Activated CD4-positive, alpha-beta T cell treated with anti-CD3 and anti-CD28 coated beads, Interleukin-2, amount 10 ng/mL, durations not matched to agents 24 days and 14 days (primary cell): ENCODE data around the gene SPRR2E. TPM values are rescaled to one million over a fixed set of nuclear protein-coding genes. Genes with fewer than 3 reads are reported as not detected.

Experiments
- total RNA-seq: library from RNA; stranded (reverse); gene quantifications from 2 replicates; pipeline ENCODE4 v1.2.3, GENCODE V29; 2022

SPRR2E gene
- total RNA-seq, 1 donor from 2014 or later = not detected

Other genes starting within 250 kb of the SPRR2E start
- gene LCE7A, start 234.5 kb downstream of the SPRR2E start, total RNA-seq = not detected in 2 replicates
- not detected in 2 replicates for gene SMCP, start 216.2 kb downstream of the SPRR2E start, total RNA-seq
- gene IVL, start 186.0 kb downstream of the SPRR2E start, total RNA-seq = not detected in 2 replicates
- not detected in 2 replicates for gene SPRR5, start 147.3 kb downstream of the SPRR2E start, total RNA-seq
- gene SPRR4, start 123.9 kb downstream of the SPRR2E start, total RNA-seq = not detected in 2 replicates
- gene SPRR1A, start 110.4 kb downstream of the SPRR2E start, total RNA-seq = not detected in 2 replicates
- not detected in 2 replicates for gene SPRR3, start 92.8 kb downstream of the SPRR2E start, total RNA-seq
- not detected in 2 replicates for gene SPRR1B, start 63.3 kb downstream of the SPRR2E start, total RNA-seq
- not detected in 2 replicates for gene SPRR2D, start 53.4 kb downstream of the SPRR2E start, total RNA-seq
- gene SPRR2A, start 37.0 kb downstream of the SPRR2E start, total RNA-seq = not detected in 2 replicates
- not detected in 2 replicates for gene SPRR2B, start 22.9 kb downstream of the SPRR2E start, total RNA-seq
- gene SPRR2F, start 19.0 kb upstream of the SPRR2E start, total RNA-seq = not detected in 2 replicates
- gene SPRR2G, start 56.4 kb upstream of the SPRR2E start, total RNA-seq = not detected in 2 replicates
- not detected in 2 replicates for gene LELP1, start 108.9 kb upstream of the SPRR2E start, total RNA-seq
- gene PRR9, start 123.1 kb upstream of the SPRR2E start, total RNA-seq = not detected in 2 replicates
- not detected in 2 replicates for gene LORICRIN, start 165.2 kb upstream of the SPRR2E start, total RNA-seq
- gene PGLYRP3, start 218.4 kb upstream of the SPRR2E start, total RNA-seq = not detected in 2 replicates